GM21423 (cell line): Measurements from ENCODE around the gene DNAH7.
"Not testable (repeated sequence)": the region's sequence is repeated elsewhere in the genome, so short reads cannot be mapped to it uniquely, and the experiment has no call there.

Experiments
- ATAC-seq: cut with Tn5 transposase; IDR thresholded peaks from one replicate; pipeline ENCODE4 v1.9.1; 2021; ENCODE audit warnings: mild to moderate bottlenecking, moderate library complexity; ENCODE audit not compliant: unreplicated experiment

Gene DNAH7

GRCh38 chr2:195984923-195985726 is 83.5 kb downstream of the DNAH7 start:
- ATAC-seq, result no peak

- no peak for ATAC-seq
Observed at GRCh38 chr2:195967336-195967735, 101.3 kb downstream of the DNAH7 start.

DNA sequence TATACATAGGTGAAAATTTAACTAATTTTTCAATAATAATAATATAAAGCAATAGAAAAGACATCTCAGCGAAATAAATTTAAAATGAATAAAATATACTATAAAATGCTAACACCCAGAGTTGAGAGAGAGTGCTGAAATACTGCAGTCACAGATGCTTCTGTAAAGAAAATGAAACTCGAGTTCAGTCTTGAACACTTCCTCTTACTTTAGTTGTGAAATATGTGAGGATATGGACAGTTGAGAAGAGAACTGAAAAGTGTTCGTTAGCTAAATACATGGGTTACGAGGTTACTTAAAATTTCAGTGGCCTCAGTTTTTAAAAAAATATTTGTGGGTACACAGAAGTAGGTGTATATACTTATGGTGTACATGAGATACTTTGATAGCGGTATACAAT is 106.8 kb downstream of the DNAH7 start:
- ATAC-seq, result peak; percentile 87

DNA sequence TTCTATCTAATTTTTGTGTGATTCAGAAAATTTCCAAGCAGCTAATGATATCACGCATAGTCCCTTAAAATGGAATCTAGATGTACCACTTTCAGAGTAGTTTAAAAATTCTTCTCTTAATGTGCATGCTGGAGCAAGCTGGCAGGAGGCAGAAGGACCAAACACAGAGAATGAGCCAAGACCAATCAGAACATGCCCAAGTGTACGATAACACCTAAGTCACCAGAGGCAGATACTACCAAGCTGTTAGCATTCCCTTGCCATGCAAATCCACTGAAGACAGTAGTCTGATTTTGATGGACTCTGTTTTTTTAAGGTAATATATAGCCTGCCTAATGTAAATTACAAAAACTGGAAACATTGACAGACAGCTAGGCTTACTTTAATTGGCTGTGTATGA is 109.3 kb downstream of the DNAH7 start:
- ATAC-seq, result no peak

DNA sequence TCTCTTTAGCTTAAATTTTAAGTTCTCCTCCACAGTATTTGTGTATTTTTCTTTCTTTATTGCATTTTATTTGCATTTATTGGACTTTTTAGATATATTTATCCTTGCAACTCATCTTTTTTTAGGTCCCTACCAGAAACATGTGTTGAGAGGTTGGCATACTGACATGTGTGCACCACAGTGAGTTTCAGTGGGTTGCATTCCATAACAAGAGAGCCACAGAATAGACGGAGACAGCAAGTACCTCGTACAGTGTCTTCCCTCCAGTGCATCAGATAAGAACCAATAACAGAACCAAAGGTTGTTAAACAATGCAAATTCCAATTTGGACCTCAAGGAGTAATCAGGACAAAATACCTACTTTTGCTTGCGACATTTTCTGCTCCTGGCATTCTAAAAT is 111.9 kb downstream of the DNAH7 start:
- ATAC-seq, result no peak

GRCh38 chr2:195945056-195945455 is 123.6 kb downstream of the DNAH7 start:
- ATAC-seq, result no peak

GRCh38 chr2:195937176-195937575 is 131.5 kb downstream of the DNAH7 start:
- ATAC-seq, result no peak

DNA sequence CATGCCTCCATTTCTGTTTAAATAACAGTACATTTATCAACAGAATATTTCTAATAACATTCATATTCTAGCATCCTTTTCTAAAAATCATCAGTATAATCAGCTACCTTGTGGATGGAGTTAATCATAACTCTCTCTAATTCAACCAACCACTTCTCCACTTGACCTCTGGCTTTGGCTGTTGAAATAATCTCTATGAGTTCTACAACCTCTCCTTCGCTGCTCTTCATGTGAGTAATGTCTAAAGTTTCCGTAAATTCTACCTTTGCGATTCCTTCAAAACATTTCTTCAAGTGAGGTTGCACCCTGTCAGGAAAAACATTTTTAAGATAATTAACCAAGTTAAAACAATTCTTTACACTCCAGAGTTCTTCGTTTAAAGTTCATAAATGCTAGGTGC is 134.2 kb downstream of the DNAH7 start:
- no peak for ATAC-seq

- ATAC-seq, result no peak
Observed at GRCh38 chr2:195929531-195929930, 139.1 kb downstream of the DNAH7 start.

DNA sequence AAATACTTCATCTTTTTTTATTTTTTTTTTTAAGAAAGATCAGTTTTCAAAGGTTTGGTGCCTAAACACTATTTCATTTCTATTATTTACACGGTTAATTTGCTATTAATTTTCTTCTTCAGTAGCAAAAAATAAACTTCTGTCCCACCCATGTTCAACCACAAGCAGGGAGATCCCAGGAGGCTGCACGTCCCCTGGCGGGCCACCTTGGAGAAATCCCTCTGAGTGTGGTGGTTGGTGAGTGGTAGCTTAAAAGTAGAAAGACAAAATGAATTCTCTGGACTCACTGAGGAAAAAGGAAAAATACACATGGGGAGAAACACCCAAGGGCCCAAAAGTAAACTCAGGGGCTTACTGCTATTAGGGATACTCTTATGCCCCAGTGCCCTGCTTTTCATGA is 143.5 kb downstream of the DNAH7 start:
- ATAC-seq, result no peak

DNA sequence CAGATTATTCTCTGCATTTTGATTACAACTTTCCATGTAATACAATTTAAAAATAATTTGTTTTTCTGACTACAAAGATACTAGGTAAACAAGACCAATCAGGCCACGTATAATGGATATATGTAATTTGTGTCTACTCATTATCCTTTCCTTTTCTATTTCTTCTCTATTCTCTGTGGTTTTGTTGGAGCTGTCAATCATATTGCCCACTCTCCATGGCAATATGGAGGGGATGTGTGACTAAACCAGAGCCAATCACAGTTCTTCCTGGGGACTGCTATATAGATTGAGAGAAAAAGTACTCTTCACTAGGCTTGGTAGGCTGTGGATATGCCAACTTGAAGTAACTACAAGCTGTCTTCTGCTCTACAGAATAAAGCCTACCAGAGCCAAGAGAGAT is 144.7 kb downstream of the DNAH7 start:
- no peak for ATAC-seq

- not testable (repeated sequence) for ATAC-seq
Observed at GRCh38 chr2:195917021-195917600, 151.5 kb downstream of the DNAH7 start.

DNA sequence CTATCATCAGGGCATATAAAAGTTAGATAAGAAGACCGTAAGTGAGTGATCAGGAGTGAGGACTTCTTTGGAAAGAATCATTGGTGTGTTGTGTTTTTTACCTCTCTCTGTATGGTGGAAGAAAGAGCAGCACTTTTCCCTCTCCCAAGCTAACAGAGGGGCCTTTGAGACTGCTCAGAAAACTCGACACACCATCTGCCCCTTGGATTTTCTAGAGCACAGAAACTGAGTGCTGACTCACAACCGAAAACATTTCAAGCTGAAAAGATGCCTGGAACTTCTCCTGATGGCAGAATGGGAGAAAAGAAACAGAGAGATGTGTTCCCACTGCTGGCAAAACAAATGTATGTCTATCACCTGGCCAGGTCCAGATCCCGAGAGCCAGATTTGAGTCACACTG is 156.6 kb downstream of the DNAH7 start:
- ATAC-seq, result no peak

DNA sequence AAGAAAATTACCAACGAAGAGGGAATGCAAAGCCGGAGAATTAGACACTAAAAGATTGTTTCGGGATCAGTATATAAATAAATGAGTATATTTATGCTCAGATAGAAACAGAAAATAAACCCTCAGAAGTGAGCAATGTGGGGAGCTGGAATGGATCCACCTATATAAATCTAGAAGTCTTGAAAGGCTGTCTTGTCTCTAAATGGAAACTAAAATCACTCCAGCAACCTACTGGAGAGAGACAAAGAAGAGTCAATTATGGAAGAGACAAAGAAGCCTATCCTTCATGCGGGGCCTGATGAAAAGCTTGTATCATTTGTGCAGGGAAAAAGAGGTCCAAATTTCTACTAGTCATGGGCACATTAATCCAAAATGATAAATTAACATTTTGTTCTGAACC is 158.1 kb downstream of the DNAH7 start:
- ATAC-seq, result no peak

DNA sequence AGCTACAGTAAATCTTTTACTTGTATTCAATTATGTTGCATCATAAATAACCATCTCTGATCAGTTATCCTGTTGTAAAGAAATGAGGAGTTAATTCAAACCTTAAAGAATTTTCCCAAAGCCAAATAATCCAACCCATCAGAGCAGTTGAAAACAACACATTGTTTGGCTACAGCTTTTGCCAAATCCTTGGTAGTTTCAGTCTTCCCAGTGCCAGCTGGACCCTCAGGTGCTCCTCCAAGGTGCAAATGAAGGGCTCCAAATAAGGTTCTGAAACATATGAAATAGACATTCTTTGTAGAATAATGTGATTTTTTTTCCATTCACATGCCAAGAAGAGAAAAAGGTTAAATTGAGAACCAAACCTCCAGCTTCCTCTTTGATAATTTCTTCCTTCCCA is 158.7 kb downstream of the DNAH7 start:
- ATAC-seq, result no peak

- no peak for ATAC-seq
Observed at GRCh38 chr2:195907474-195907873, 161.2 kb downstream of the DNAH7 start.

GRCh38 chr2:195903956-195904355 is 164.7 kb downstream of the DNAH7 start:
- ATAC-seq, result no peak

- ATAC-seq, result no peak
Observed at GRCh38 chr2:195902857-195903256, 165.8 kb downstream of the DNAH7 start.

- ATAC-seq, result no peak
Observed at GRCh38 chr2:195899226-195899625, 169.4 kb downstream of the DNAH7 start.

GRCh38 chr2:195898505-195899191 is 170.0 kb downstream of the DNAH7 start:
- ATAC-seq, result no peak

DNA sequence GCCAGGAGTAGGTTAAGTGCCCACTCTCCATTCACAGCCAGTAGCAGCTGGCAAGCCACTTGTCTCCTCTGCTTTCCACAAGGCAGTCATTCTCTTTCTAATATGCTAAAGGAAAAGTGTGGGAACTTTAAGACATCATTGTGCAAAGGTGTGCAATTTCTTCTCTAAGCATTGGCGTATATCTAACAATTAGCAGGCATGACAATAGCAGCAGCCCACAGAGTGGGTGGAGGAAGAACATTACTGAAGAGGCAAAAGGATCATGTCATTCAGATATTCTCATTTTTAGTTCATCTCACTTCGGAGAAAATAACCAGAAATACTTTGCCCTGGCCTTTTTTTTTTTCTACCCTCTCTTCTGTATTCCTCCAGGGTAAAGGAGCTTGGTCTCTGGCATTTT is 177.6 kb downstream of the DNAH7 start:
- no peak for ATAC-seq

- no peak for ATAC-seq
Observed at GRCh38 chr2:195879153-195879552, 189.5 kb downstream of the DNAH7 start.
